Fibroblast of villous mesenchyme (primary cell): ENCODE measurements around the gene MICAL3. TPM values are rescaled to one million over a fixed set of nuclear protein-coding genes. Genes with fewer than 3 reads are reported as not detected.

ENCODE experiments used
- DNase-seq: peaks from one replicate; pipeline ENCODE4 v3.0.0-alpha.2; 2010; ENCODE audit warnings: low read depth
- H3K4me3 ChIP-seq: 2 replicates; pipeline ENCODE4 v1.5.1; 2011; ENCODE audit warnings: low read depth, mild to moderate bottlenecking, low read length
- CTCF ChIP-seq: IDR thresholded peaks from 2 replicates; pipeline ENCODE4 v1.5.1; 2012; ENCODE audit warnings: low read depth, mild to moderate bottlenecking, low read length; ENCODE audit not compliant: insufficient read depth
- total RNA-seq: library from RNA; depleted of rRNA; stranded (reverse); fragments of >200 nt; gene quantifications from 2 replicates; pipeline ENCODE4 v1.2.3, GENCODE V29; 2012

Gene MICAL3
- total RNA-seq, 1 donor = 39.7 TPM

DNA sequence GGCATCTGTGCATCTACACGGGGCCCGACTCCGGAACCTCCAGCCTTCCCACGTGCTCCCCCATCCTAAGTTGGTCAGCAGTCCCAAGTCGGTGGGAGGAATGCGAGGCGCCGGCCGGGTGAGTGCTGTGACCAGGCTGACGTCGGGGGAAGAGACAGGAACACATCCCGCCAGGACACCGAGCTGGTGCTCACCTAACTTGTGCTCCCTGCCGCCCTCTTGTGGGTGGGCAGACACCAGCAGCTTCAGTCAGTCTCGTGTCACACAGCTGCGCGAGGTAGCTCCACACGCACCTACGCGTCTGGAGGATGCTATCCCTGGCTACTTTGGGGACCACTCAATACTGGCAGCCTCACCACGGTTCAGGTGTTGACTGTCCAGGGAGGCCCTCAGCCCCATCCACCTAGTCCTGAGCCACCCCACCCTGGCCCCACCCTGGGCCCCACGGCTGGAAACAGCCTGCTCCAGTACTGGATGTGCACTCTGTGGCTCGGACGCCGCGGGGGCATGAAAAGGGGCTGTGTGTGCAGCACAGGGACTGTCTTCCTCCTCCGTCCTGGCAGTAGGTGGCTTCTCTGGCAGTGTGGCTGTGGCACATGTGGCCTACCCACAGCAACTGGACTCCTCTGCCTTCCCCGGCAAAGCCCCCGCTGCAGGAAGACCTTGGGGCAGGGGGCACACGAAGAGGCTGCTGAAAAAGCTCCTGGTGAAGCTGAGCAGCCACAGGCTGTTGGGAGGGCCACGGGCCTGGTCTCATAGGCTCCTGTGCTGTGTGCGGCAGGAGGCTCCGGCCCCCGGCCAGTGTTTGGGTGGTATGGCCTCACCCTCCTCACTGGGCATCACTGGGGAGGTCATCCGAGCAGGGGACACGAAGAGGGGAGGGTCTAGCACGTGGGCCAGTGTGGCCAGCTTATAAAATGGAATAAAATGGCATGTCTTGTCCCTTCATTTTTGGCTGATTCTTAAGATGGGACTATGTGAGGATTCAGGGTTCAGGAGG, 238.9 kb downstream of the MICAL3 start:
- no peak for DNase-seq
- peak; percentile 53 for TF ChIP-seq CTCF

DNA sequence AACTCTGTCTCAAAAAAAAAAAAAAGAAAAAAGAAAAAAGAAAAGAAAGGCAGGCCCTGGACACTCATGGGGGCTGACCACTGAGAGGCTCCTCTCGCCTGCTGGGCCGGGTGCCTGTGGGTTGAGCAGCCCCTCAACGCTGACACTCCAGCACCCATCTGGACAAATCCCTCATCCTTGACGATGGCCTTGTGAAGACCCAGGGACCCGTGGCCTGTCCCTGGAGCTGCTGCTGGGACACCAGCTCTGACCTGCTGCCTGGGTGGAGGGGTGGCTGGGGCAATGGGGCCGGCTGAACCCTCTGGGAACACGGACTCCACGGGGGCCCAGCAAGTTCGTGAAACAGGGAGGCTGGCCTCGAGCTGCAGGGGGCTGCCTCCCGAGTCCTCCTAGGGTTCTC, 239.6 kb downstream of the MICAL3 start:
- H3K4me3 ChIP-seq = no peak overlapping the region
- no peak for TF ChIP-seq CTCF
- DNase-seq = no peak

More for the DNA sequence above, 238.9 kb downstream of the MICAL3 start:
- no peak overlapping the region for H3K4me3 ChIP-seq

DNA sequence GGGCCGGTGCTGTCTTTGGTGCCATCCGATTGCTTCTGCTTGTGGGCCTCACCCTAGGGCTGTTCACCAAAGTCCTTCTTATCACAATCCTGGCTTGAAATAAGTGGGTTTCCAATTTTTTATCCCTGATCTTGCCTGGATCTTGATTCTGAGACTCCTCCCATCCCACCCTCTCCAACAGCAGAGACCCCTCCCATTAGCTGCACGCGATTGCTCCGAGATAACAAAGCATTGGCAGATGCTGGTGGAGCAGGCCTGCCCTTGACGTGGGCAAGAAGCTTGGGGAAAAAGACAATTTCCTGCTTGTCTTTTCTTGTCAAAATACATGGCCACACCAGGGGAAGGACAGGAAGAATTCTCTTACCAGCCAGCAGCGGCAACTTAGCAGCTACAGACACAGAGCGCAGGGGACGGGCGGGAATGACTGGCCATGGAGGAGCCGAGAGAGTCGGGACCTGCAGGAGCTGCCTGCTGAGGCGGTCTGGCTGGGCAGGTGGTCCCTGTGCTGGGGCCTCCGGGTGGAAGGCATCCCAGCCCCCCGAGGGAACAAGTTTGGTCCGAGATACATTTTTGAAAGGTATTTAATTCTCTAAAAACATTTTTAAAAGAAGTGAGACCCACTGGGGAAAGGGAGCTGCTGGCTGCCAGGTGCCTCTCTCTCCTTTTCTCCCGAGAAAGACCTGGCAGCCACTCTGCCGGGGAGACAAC, 240.4 kb downstream of the MICAL3 start:
- H3K4me3 ChIP-seq = no peak overlapping the region
- DNase-seq = no peak
- TF ChIP-seq CTCF = no peak

- DNase-seq = no peak
- no peak for TF ChIP-seq CTCF
- no peak overlapping the region for H3K4me3 ChIP-seq
Observed at GRCh38 chr22:17783312-17783711, 241.0 kb downstream of the MICAL3 start.

DNA sequence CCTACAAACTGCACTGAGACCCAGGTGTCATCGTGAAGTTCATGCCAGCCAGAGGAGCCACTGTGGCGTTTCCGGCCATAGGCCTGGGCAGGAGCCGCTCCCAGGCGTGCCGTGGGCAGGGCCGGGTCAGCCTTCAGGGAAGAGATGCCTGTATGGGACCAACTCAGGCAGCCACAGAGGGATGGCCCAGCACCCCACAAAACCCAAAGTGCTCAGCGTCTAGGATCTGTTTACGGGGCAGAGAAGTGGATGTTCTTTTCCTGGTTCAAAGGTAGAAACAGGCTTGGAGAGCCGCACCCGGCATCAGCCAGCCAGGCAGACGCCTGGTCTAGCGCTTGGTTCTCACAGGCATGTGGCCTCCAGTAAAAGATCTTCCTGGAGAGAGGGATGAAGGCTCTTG, 241.7 kb downstream of the MICAL3 start:
- H3K4me3 ChIP-seq = no peak overlapping the region
- no peak for TF ChIP-seq CTCF
- no peak for DNase-seq

GRCh38 chr22:17782158-17782557, 242.2 kb downstream of the MICAL3 start:
- H3K4me3 ChIP-seq = no peak overlapping the region
- no peak for TF ChIP-seq CTCF
- DNase-seq = no peak
